WTC11 (cell line): ENCODE measurements around the gene CDYL. TPM values are rescaled to one million over a fixed set of nuclear protein-coding genes. Genes with fewer than 3 reads are reported as not detected.

Experiments used
- ATAC-seq: fragments of 200-7000 bp; cut with Tn5 transposase; 2 replicates; pipeline ENCODE4 v1.10.0; 2021; ENCODE audit warnings: mild to moderate bottlenecking, moderate library complexity
- CTCF ChIA-PET: fragments of 300-600 bp; sonication (Branson Sonifier 250); formaldehyde crosslinking; loops from one replicate; lab custom pipeline; 2021; ENCODE audit warnings: antibody characterized with exemption; lab: Charles Lee
- POLR2A ChIA-PET: fragments of 350-600 bp; sonication (Branson Sonifier 250); formaldehyde crosslinking; loops from one replicate; lab custom pipeline; 2021; ENCODE audit warnings: antibody characterized with exemption; lab: Charles Lee
- DNase-seq: peaks from one replicate; pipeline ENCODE4 v3.0.0; 2021; ENCODE audit warnings: low spot score
- H3K27ac Mint-ChIP-seq: 2 replicates; pipeline ENCODE4 v1.8.0; 2021; ENCODE audit warnings: mixed read lengths
- H3K27me3 Mint-ChIP-seq: 2 replicates; pipeline ENCODE4 v1.8.0; 2021; ENCODE audit warnings: low read depth, mild to moderate bottlenecking, moderate library complexity, mixed read lengths
- H3K36me3 Mint-ChIP-seq: 2 replicates; pipeline ENCODE4 v1.8.0; 2021; ENCODE audit warnings: mixed read lengths
- H3K4me1 Mint-ChIP-seq: 2 replicates; pipeline ENCODE4 v1.8.0; 2022; ENCODE audit warnings: mixed read lengths
- H3K4me3 Mint-ChIP-seq: 2 replicates; pipeline ENCODE4 v1.8.0; 2021; ENCODE audit warnings: mild to moderate bottlenecking, moderate library complexity, mixed read lengths
- H3K9me3 Mint-ChIP-seq: 2 replicates; pipeline ENCODE4 v1.8.0; 2021; ENCODE audit warnings: mixed read lengths
- CREM ChIP-seq: sonication (generic); formaldehyde crosslinking; IDR thresholded peaks from 2 replicates; pipeline ENCODE4 v1.8.1; 2022; ENCODE audit warnings: mild to moderate bottlenecking, missing genetic modification reagents, moderate library complexity
- GTF2I ChIP-seq: fragments of 250-450 bp; sonication (Bioruptor Pico); conservative IDR thresholded peaks from 2 replicates; pipeline ENCODE4 v1.4.0; 2021; ENCODE audit warnings: mild to moderate bottlenecking
- HMGA2 ChIP-seq: fragments of 250-450 bp; sonication (Bioruptor Pico); IDR thresholded peaks from 2 replicates; pipeline ENCODE4 v1.4.0; 2021; ENCODE audit warnings: mild to moderate bottlenecking, moderate library complexity
- KAT7 ChIP-seq: sonication (generic); formaldehyde crosslinking; IDR thresholded peaks from 2 replicates; pipeline ENCODE4 v1.8.1; 2023; ENCODE audit warnings: missing genetic modification reagents, mild to moderate bottlenecking, borderline replicate concordance
- MXD4 ChIP-seq: fragments of 250-450 bp; sonication (Bioruptor Pico); IDR thresholded peaks from 2 replicates; pipeline ENCODE4 v1.8.0; 2021; ENCODE audit warnings: mild to moderate bottlenecking, moderate library complexity, borderline replicate concordance
- MYBL2 ChIP-seq: sonication (generic); formaldehyde crosslinking; IDR thresholded peaks from 2 replicates; pipeline ENCODE4 v1.8.1; 2023; ENCODE audit warnings: mild to moderate bottlenecking, moderate library complexity, missing genetic modification reagents
- NFATC4 ChIP-seq: fragments of 250-450 bp; sonication (Bioruptor Pico); IDR thresholded peaks from 2 replicates; pipeline ENCODE4 v1.9.0; 2021; ENCODE audit warnings: mild to moderate bottlenecking
- NR1H2 ChIP-seq: sonication (generic); formaldehyde crosslinking; IDR thresholded peaks from 2 replicates; pipeline ENCODE4 v1.9.0; 2021; ENCODE audit warnings: mild to moderate bottlenecking, moderate library complexity, missing genetic modification reagents
- NR2C2 ChIP-seq: sonication (generic); formaldehyde crosslinking; IDR thresholded peaks from 2 replicates; pipeline ENCODE4 v1.8.0; 2022; ENCODE audit warnings: mild to moderate bottlenecking, missing genetic modification reagents
- TCF7 ChIP-seq: sonication (generic); formaldehyde crosslinking; IDR thresholded peaks from 2 replicates; pipeline ENCODE4 v1.8.0; 2022; ENCODE audit warnings: mild to moderate bottlenecking, low read depth, missing genetic modification reagents, moderate library complexity
- ZBTB21 ChIP-seq: sonication (generic); formaldehyde crosslinking; IDR thresholded peaks from 2 replicates; pipeline ENCODE4 v1.8.1; 2023; ENCODE audit warnings: mild to moderate bottlenecking, missing genetic modification reagents, borderline replicate concordance
- ZNF121 ChIP-seq: sonication (generic); formaldehyde crosslinking; IDR thresholded peaks from 2 replicates; pipeline ENCODE4 v1.8.0; 2023; ENCODE audit warnings: missing genetic modification reagents
- total RNA-seq: library from RNA; stranded (reverse); gene quantifications from 3 replicates; pipeline ENCODE4 v1.2.3, GENCODE V29; 2021
- TF ChIP-seq, protein P1 (sequence below): sonication (generic); formaldehyde crosslinking; IDR thresholded peaks from 2 replicates; pipeline ENCODE4 v1.8.1; 2022; ENCODE audit warnings: low read depth, mild to moderate bottlenecking, moderate library complexity, missing genetic modification reagents, borderline replicate concordance
- TF ChIP-seq, protein P2 (sequence below): fragments of 250-450 bp; sonication (Bioruptor Pico); conservative IDR thresholded peaks from 2 replicates; pipeline ENCODE4 v1.9.0; 2021; ENCODE audit warnings: mild to moderate bottlenecking
- TF ChIP-seq, protein P3 (sequence below): sonication (generic); formaldehyde crosslinking; conservative IDR thresholded peaks from 2 replicates; pipeline ENCODE4 v1.8.1; 2023; ENCODE audit warnings: mild to moderate bottlenecking, low read depth, missing genetic modification reagents, moderate library complexity
- TF ChIP-seq, protein P4 (sequence below): fragments of 250-450 bp; sonication (Bioruptor Pico); IDR thresholded peaks from 2 replicates; pipeline ENCODE4 v1.9.0; 2021; ENCODE audit warnings: mild to moderate bottlenecking, borderline replicate concordance
- TF ChIP-seq, protein P5 (sequence below): sonication (generic); formaldehyde crosslinking; IDR thresholded peaks from 2 replicates; pipeline ENCODE4 v1.8.0; 2022; ENCODE audit warnings: missing genetic modification reagents
- TF ChIP-seq, protein P6 (sequence below): sonication (generic); formaldehyde crosslinking; IDR thresholded peaks from 2 replicates; pipeline ENCODE4 v1.8.1; 2023; ENCODE audit warnings: mild to moderate bottlenecking, missing genetic modification reagents, moderate library complexity

CDYL gene
- total RNA-seq, 1 experiment from 2014 or later, result 92.0 TPM

DNA sequence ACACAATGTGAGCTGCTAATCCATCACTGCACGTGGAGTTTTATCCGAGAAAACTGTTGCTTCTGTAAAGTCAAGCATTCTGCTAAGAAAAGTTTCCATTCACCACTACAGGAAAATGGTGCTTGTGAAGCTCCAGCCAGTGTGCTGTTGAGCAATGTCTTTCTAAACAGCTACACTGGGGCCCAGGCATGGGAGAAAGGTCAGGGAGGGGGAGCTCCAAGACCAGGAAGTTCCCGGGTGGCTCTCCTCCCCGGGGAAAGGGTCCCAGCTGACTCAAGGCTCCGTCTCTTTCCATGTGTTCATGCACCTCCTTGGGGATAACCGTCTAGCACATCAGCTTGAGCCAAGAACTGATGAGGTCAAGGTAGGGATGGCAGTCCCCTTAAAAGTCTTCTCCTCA, 207.1 kb downstream of the CDYL start:
- ChIA-PET POLR2A (interaction anchor here (1.1 kb wide), 1 partner anchor 9 kb away, joined by 4 read pairs; no protein-coding TSS in a partner anchor), CTCF (interaction anchor here (0.9 to 1.3 kb wide), 3 partner anchors 13 to 47 kb away, joined by 4 to 6 read pairs (median 5); no protein-coding TSS in a partner anchor)
- peaks cover 27% of the 10 kb centered on the region for H3K9me3 Mint-ChIP-seq

DNA sequence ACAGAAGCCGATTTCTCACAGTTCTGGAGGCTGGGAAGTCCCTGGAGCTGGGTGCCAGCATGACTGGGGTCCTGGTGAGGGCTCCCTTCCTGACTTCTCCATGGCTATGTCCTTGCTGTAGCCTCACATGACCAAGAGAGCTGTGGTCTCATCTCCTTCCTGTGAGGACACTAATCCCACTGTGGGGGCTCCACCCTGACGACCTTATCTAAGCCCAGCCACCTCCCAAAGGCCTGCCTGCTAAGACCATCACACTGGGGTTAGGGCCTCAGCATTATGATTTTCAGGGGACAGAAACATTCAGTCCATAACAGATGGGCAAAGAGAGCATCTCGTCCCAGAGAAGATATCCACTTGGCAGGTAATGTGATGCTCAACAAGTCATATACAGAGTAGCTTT, 210.8 kb downstream of the CDYL start:
- no peaks in the 10 kb centered on the region; the same call in 1 of the 2 replicates for H3K27me3 Mint-ChIP-seq
- H3K36me3 Mint-ChIP-seq, result no peaks in the 10 kb centered on the region
- no peak overlapping the region for H3K4me3 Mint-ChIP-seq
- H3K4me1 Mint-ChIP-seq, result peaks cover 14% of the 10 kb centered on the region
- peaks cover 12% of the 10 kb centered on the region; the same call in 1 of the 2 replicates for H3K9me3 Mint-ChIP-seq
- POLR2A ChIA-PET, result no interaction called here
- no peak for ATAC-seq
- no peak for DNase-seq
- no peak overlapping the region for H3K27ac Mint-ChIP-seq
- CTCF ChIA-PET, result interaction anchor here (1.4 kb wide), 1 partner anchor 44 kb away, joined by 3 read pairs; no protein-coding TSS in a partner anchor
- TF ChIP-seq HMGA2 (CRISPR knock-in tag) (no peak), GTF2I (CRISPR knock-in tag) (no peak), ZNF121 (no peak), NR2C2 (CRISPR knock-in tag) (no peak), ZBTB21 (CRISPR knock-in tag) (no peak), NR1H2 (no peak)
- TF ChIP-seq, protein P1, sequence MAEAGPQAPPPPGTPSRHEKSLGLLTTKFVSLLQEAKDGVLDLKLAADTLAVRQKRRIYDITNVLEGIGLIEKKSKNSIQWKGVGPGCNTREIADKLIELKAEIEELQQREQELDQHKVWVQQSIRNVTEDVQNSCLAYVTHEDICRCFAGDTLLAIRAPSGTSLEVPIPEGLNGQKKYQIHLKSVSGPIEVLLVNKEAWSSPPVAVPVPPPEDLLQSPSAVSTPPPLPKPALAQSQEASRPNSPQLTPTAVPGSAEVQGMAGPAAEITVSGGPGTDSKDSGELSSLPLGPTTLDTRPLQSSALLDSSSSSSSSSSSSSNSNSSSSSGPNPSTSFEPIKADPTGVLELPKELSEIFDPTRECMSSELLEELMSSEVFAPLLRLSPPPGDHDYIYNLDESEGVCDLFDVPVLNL, result no peak
- TF ChIP-seq, protein P2, sequence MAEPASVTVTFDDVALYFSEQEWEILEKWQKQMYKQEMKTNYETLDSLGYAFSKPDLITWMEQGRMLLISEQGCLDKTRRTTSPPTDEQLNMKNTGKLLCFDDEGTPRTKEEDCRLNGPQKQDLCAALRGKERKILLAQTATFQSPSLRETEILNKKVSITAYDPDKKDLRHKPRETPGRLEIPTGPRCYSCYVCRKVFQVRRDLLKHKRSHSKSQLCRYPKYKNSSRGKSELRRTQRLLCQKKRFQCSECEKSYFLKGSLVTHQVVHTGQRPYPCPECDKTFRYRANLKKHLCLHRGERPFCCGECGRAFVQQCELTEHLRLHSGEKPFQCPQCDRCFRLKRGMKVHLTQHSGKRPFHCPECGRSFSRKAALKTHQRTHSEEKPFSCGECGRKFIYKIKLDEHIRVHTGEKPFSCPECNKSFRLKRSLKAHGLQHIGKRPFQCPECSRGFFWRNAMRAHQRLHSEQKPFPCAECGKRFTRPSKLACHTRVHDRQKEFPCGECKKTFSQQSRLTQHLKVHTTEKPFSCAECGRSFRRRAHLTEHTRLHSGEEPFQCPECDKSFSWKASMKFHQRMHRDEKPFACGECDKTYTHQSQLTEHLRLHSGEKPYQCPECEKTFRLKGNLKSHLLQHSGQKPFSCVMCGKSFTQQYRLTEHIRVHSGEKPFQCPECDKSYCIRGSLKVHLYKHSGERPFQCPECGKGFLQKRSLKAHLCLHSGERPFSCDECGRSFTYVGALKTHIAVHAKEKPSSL (CRISPR knock-in tag), result no peak

More for the DNA sequence above, 207.1 kb downstream of the CDYL start:
- H3K27me3 Mint-ChIP-seq, result no peaks in the 10 kb centered on the region; the same call in 1 of the 2 replicates
- peaks cover 5% of the 10 kb centered on the region for H3K36me3 Mint-ChIP-seq
- no peak for ATAC-seq
- no peak overlapping the region for H3K27ac Mint-ChIP-seq
- no peak overlapping the region for H3K4me3 Mint-ChIP-seq
- no peak for TF ChIP-seq TCF7 (CRISPR knock-in tag)
- TF ChIP-seq MYBL2, result no peak
- TF ChIP-seq, protein P3, sequence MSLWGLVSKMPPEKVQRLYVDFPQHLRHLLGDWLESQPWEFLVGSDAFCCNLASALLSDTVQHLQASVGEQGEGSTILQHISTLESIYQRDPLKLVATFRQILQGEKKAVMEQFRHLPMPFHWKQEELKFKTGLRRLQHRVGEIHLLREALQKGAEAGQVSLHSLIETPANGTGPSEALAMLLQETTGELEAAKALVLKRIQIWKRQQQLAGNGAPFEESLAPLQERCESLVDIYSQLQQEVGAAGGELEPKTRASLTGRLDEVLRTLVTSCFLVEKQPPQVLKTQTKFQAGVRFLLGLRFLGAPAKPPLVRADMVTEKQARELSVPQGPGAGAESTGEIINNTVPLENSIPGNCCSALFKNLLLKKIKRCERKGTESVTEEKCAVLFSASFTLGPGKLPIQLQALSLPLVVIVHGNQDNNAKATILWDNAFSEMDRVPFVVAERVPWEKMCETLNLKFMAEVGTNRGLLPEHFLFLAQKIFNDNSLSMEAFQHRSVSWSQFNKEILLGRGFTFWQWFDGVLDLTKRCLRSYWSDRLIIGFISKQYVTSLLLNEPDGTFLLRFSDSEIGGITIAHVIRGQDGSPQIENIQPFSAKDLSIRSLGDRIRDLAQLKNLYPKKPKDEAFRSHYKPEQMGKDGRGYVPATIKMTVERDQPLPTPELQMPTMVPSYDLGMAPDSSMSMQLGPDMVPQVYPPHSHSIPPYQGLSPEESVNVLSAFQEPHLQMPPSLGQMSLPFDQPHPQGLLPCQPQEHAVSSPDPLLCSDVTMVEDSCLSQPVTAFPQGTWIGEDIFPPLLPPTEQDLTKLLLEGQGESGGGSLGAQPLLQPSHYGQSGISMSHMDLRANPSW (CRISPR knock-in tag), result no peak
- TF ChIP-seq, protein P4, sequence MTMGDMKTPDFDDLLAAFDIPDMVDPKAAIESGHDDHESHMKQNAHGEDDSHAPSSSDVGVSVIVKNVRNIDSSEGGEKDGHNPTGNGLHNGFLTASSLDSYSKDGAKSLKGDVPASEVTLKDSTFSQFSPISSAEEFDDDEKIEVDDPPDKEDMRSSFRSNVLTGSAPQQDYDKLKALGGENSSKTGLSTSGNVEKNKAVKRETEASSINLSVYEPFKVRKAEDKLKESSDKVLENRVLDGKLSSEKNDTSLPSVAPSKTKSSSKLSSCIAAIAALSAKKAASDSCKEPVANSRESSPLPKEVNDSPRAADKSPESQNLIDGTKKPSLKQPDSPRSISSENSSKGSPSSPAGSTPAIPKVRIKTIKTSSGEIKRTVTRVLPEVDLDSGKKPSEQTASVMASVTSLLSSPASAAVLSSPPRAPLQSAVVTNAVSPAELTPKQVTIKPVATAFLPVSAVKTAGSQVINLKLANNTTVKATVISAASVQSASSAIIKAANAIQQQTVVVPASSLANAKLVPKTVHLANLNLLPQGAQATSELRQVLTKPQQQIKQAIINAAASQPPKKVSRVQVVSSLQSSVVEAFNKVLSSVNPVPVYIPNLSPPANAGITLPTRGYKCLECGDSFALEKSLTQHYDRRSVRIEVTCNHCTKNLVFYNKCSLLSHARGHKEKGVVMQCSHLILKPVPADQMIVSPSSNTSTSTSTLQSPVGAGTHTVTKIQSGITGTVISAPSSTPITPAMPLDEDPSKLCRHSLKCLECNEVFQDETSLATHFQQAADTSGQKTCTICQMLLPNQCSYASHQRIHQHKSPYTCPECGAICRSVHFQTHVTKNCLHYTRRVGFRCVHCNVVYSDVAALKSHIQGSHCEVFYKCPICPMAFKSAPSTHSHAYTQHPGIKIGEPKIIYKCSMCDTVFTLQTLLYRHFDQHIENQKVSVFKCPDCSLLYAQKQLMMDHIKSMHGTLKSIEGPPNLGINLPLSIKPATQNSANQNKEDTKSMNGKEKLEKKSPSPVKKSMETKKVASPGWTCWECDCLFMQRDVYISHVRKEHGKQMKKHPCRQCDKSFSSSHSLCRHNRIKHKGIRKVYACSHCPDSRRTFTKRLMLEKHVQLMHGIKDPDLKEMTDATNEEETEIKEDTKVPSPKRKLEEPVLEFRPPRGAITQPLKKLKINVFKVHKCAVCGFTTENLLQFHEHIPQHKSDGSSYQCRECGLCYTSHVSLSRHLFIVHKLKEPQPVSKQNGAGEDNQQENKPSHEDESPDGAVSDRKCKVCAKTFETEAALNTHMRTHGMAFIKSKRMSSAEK (CRISPR knock-in tag), result no peak
- TF ChIP-seq CREM (CRISPR knock-in tag), result no peak
- no peak for TF ChIP-seq NFATC4 (CRISPR knock-in tag)
- TF ChIP-seq, protein P5, sequence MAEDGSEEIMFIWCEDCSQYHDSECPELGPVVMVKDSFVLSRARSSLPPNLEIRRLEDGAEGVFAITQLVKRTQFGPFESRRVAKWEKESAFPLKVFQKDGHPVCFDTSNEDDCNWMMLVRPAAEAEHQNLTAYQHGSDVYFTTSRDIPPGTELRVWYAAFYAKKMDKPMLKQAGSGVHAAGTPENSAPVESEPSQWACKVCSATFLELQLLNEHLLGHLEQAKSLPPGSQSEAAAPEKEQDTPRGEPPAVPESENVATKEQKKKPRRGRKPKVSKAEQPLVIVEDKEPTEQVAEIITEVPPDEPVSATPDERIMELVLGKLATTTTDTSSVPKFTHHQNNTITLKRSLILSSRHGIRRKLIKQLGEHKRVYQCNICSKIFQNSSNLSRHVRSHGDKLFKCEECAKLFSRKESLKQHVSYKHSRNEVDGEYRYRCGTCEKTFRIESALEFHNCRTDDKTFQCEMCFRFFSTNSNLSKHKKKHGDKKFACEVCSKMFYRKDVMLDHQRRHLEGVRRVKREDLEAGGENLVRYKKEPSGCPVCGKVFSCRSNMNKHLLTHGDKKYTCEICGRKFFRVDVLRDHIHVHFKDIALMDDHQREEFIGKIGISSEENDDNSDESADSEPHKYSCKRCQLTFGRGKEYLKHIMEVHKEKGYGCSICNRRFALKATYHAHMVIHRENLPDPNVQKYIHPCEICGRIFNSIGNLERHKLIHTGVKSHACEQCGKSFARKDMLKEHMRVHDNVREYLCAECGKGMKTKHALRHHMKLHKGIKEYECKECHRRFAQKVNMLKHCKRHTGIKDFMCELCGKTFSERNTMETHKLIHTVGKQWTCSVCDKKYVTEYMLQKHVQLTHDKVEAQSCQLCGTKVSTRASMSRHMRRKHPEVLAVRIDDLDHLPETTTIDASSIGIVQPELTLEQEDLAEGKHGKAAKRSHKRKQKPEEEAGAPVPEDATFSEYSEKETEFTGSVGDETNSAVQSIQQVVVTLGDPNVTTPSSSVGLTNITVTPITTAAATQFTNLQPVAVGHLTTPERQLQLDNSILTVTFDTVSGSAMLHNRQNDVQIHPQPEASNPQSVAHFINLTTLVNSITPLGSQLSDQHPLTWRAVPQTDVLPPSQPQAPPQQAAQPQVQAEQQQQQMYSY (CRISPR knock-in tag), result no peak
- TF ChIP-seq KAT7, result no peak
- TF ChIP-seq, protein P6, sequence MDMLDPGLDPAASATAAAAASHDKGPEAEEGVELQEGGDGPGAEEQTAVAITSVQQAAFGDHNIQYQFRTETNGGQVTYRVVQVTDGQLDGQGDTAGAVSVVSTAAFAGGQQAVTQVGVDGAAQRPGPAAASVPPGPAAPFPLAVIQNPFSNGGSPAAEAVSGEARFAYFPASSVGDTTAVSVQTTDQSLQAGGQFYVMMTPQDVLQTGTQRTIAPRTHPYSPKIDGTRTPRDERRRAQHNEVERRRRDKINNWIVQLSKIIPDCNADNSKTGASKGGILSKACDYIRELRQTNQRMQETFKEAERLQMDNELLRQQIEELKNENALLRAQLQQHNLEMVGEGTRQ (CRISPR knock-in tag), result no peak
- TF ChIP-seq MXD4 (CRISPR knock-in tag), result no peak
- H3K4me1 Mint-ChIP-seq, result peaks cover 14% of the 10 kb centered on the region
- DNase-seq, result no peak
